Testis (tissue), 2 donors: ENCODE data around the gene ATRNL1.

Source experiments
- POLR2A ChIP-seq: fragments of 450-650 bp; IDR thresholded peaks from one replicate; pipeline ENCODE4 v1.6.1; 2017; ENCODE audit warnings: antibody characterized with exemption, mild to moderate bottlenecking, moderate library complexity
- TF ChIP-seq, protein P1 (sequence below), 3 experiments: fragments of 450-650 bp in 2 of 3; fragments of 200-600 bp in 1 of 3; sonication (generic) in 1 of 3; IDR thresholded peaks; one replicate each; pipeline ENCODE4 v1.5.1; 2016 to 2019; ENCODE audit warnings: antibody characterized with exemption in 3 of 3, mild to moderate bottlenecking in 2 of 3, moderate library complexity in 1 of 3

DNA sequence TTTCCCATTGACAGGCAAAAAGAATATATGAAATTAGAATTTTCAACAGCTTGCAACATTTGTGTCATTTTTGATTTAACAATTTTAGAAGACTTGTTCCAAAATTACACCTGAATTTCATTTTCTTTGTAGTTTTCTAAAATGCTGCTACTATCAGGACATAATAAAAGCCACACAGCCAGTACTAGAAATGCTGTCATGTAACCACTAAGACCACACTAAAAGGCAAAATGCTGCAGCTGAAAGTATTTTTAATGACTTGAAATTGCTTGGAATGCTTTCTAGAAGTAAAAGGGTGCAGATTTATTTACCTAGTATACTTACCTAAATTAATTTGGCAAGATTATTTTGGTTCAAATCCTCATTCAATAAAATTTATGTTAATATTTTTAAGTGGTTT is 709.7 kb downstream of the ATRNL1 start:
- TF ChIP-seq, protein P1, sequence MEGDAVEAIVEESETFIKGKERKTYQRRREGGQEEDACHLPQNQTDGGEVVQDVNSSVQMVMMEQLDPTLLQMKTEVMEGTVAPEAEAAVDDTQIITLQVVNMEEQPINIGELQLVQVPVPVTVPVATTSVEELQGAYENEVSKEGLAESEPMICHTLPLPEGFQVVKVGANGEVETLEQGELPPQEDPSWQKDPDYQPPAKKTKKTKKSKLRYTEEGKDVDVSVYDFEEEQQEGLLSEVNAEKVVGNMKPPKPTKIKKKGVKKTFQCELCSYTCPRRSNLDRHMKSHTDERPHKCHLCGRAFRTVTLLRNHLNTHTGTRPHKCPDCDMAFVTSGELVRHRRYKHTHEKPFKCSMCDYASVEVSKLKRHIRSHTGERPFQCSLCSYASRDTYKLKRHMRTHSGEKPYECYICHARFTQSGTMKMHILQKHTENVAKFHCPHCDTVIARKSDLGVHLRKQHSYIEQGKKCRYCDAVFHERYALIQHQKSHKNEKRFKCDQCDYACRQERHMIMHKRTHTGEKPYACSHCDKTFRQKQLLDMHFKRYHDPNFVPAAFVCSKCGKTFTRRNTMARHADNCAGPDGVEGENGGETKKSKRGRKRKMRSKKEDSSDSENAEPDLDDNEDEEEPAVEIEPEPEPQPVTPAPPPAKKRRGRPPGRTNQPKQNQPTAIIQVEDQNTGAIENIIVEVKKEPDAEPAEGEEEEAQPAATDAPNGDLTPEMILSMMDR (IDR thresholded peaks at IDR 0.05), result no peak
- TF ChIP-seq POLR2A, result no peak
